Heart right ventricle (tissue), 16 donors: ENCODE results near the gene PRDM16. TPM values are rescaled to one million over a fixed set of nuclear protein-coding genes. Genes with fewer than 3 reads are reported as not detected.

Experiments used
- ATAC-seq, 8 donors: fragments of 200-7000 bp; cut with Tn5 transposase; one replicate each; pipeline ENCODE4 v1.9.1; 2020; ENCODE audit warnings: mild to moderate bottlenecking in 8 of 8, moderate library complexity in 8 of 8, moderate number of reproducible peaks in 1 of 8
- DNase-seq, 2 donors: peaks; one replicate each; pipeline ENCODE4 v3.0.0-alpha.2; 2020
- H3K27ac ChIP-seq, 10 donors: fragments of 200-600 bp; sonication (generic) in 2 of 10; one replicate each; pipeline versions ENCODE4 v1.5.0 to v1.8.0; 2020 to 2022; ENCODE audit warnings: mild to moderate bottlenecking in 3 of 10
- H3K27me3 ChIP-seq, 7 donors: fragments of 200-600 bp; one replicate each; pipeline ENCODE4 v1.8.0; 2021 to 2022; ENCODE audit warnings: mild to moderate bottlenecking in 2 of 7
- H3K36me3 ChIP-seq, 9 donors: fragments of 200-600 bp; sonication (generic) in 1 of 9; one replicate each; pipeline versions ENCODE4 v1.5.0 to v1.8.0; 2020 to 2022; ENCODE audit warnings: mild to moderate bottlenecking in 2 of 9
- H3K4me1 ChIP-seq, 9 donors: fragments of 200-600 bp; sonication (generic) in 1 of 9; one replicate each; pipeline versions ENCODE4 v1.5.0 to v1.8.0; 2020 to 2022; ENCODE audit warnings: mild to moderate bottlenecking in 4 of 9
- H3K4me3 ChIP-seq, 10 donors: fragments of 200-600 bp; sonication (generic) in 2 of 10; one replicate each; pipeline versions ENCODE4 v1.5.0 to v1.8.0; 2020 to 2022; ENCODE audit warnings: mild to moderate bottlenecking in 7 of 10, moderate library complexity in 2 of 10
- H3K9me3 ChIP-seq, 11 donors: fragments of 200-600 bp in 10 of 11; sonication (generic) in 2 of 11; one replicate each; pipeline versions ENCODE4 v1.5.0 to v1.8.0; 2013 to 2022; ENCODE audit warnings: mild to moderate bottlenecking in 2 of 11, control low read depth in 1 of 11, moderate library complexity in 1 of 11
- WGBS, 2 donors: extraction: QIAGEN DNeasy Blood & Tissue Kit; methylation state at CpG; one replicate each; pipeline ENCODE4 v1.1.7; 2013; ENCODE audit warnings: inconsistent platforms in 1 of 2; 5-methylcytosine and 5-hydroxymethylcytosine counted together
- intact Hi-C, 10 donors: fragments of 100-400 bp; cut with DNase I; formaldehyde crosslinking; loops; one replicate each; pipeline versions ENCODE4 v1.11.1 to v1.14.2; 2022
- polyA plus RNA-seq, 2 donors: library from polyadenylated mRNA; stranded (reverse); fragments of 200-250 nt; gene quantifications; one replicate each; pipeline ENCODE4 v1.2.3, GENCODE V29; 2013
- total RNA-seq, 10 donors: library from RNA; stranded (reverse); fragmentation: NEBNext Ultra II Directional in 3 of 10; extraction: Animal tissue kit (Norgen Biotek cat#: 25700) in 3 of 10; gene quantifications; one replicate each; pipeline versions ENCODE4 v1.2.1 to v1.2.4, GENCODE V29; 2021 to 2023
- TF ChIP-seq, protein P1 (sequence below), 9 donors: fragments of 200-600 bp; sonication (generic) in 2 of 9; IDR thresholded peaks; one replicate each; pipeline versions ENCODE4 v1.5.0 to v1.8.0; 2021 to 2022; ENCODE audit warnings: antibody characterized with exemption in 9 of 9, mild to moderate bottlenecking in 5 of 9, moderate library complexity in 1 of 9
- donor health status: Arrhythmogenic right ventricular cardiomyopathy.
- donor health status: ischemic (EF 13 %, LVEDD 7.1; RV severe dilation, severe dysfunction).
- donor health status: healthy with polysubstance abuse.
- donor health status: DM: no; HTN: yes; CAD: no.
- donor health status: DM: no; HTN: no; CAD: no.
- donor health status: ischemic (EF 25% LVEDD 6.9; RV normal size, moderate dysfunction).
- donor health status: ischemic (EF 25% LVEDD 5.7; RV mildly dilated, moderate dysfunction).
- donor health status: healthy.
- donor health status: DM: yes; HTN: yes; CAD: no.
- donor health status: Ischemic cardiomyopathy.
- donor health status: ischemic (EF 35%, LVEDD 5.7; RV mildly dilated, moderate dysfunction).
- donor health status: nonischemic (EF 11% LVEDD 7.7; RV severe dilation, severe dysfunction).
- donor health status: DM: yes; HTN: yes; CAD: no.
- donor health status: PGD.
- donor health status: ischemic (EF 29% LVEDD 5.4; RV normal size, mild dysfunction).
- donor health status: nonischemic (EF 23%, LVEDD 6.1; RV moderate dilation, normal function).

The PRDM16 gene
- total and polyA plus RNA-seq, 12 donors, result 4.1 to 25.9 (median 14.8) TPM

DNA sequence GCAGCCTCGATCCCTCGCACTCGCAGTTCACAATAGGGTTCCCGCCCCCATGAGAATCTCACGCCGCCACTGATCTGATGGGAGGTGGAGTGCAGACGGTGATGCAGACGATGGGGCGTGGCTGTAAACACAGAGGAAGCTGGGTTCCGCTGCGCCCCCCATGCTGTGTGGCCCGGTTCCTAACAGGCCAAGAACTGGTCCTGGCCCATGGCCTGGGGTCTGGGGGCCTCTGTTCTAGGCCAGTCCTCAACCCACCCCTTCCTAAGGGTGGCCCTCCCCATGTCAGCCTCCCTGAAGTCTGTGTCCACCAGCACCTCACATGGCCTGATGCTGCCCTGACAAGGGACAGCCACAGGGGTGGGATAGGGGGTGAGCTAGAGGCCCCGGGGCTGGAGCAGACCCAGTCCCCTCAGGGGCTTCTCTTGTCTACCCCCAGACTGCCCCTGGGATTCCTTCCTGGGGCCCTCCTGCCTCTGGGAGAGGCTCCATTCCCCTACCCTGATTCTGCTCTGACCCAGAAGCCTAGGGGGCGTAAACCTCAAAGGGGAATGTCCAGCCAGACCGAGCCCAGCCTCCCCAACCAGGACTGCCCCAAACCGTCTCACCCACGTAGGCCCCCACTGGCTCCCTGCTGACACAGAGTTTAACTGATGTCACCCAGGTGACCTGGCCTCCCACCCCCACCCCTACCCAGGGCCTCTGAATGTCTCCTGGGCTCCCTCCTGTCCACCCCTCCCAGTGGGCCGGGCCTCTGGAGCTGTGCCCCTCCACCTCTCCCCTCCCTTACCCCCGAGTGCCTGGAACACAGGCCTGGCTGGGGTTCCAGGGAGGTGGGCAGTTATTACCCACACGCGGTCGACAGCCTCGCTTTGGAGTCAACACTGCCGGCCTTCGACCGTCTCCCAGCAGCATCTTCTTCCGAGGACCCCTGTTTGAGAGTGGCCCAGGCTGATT lies 370.6 kb downstream of the PRDM16 start:
- Histone ChIP-seq H3K4me1 (no peaks in the 10 kb centered on the region), H3K9me3 (no peaks in the 10 kb centered on the region), H3K4me3 (no peak overlapping the region), H3K36me3 (peaks cover 0 to 6% (median 0%) of the 10 kb centered on the region in 9 donors), H3K27ac (no peak overlapping the region), H3K27me3 (peaks cover 0 to 66% (median 51%) of the 10 kb centered on the region in 7 donors)
- intact Hi-C loops, result no loop called here
- ATAC-seq, result peak in 1 of 8 donors; percentile 14
- WGBS, 2 donors, result 61 to 63% methylated on average over 27 of the region's 27 CpGs
- TF ChIP-seq, protein P1, sequence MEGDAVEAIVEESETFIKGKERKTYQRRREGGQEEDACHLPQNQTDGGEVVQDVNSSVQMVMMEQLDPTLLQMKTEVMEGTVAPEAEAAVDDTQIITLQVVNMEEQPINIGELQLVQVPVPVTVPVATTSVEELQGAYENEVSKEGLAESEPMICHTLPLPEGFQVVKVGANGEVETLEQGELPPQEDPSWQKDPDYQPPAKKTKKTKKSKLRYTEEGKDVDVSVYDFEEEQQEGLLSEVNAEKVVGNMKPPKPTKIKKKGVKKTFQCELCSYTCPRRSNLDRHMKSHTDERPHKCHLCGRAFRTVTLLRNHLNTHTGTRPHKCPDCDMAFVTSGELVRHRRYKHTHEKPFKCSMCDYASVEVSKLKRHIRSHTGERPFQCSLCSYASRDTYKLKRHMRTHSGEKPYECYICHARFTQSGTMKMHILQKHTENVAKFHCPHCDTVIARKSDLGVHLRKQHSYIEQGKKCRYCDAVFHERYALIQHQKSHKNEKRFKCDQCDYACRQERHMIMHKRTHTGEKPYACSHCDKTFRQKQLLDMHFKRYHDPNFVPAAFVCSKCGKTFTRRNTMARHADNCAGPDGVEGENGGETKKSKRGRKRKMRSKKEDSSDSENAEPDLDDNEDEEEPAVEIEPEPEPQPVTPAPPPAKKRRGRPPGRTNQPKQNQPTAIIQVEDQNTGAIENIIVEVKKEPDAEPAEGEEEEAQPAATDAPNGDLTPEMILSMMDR (IDR thresholded peaks at IDR 0.05), result no peak
- DNase-seq, result peak in 1 of 2 donors; percentile 2

DNA sequence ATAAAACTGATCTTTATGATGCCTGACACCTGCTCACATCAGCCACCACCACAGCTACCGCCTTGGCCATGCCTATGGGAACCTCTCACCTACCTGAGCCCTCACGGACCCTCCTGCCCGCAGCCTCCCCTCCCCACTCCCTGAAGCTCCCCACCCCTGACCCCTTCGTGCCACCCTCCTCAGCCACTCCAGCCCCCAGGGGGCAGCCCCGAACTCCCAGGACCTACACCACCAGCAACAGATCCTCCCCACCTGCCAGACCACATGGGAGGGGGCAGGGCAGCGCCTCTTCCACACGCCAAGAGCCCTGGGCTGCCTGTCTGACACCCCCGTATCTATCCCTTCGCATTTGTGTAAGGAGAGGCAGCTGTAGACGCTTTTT lies 371.3 kb downstream of the PRDM16 start:
- TF ChIP-seq, protein P1 (IDR thresholded peaks at IDR 0.05), result no peak
- no peak overlapping the region for H3K27ac ChIP-seq
- no peaks in the 10 kb centered on the region for H3K4me1 ChIP-seq
- intact Hi-C loops, result no loop called here
- peaks cover 0 to 6% (median 0%) of the 10 kb centered on the region in 9 donors for H3K36me3 ChIP-seq
- H3K4me3 ChIP-seq, result no peak overlapping the region
- DNase-seq, result peak in 1 of 2 donors; percentile 6
- WGBS, 2 donors, result 48 to 56% methylated on average over 10 of the region's 10 CpGs
- no peak for ATAC-seq
- H3K27me3 ChIP-seq, result peaks cover 0 to 72% (median 49%) of the 10 kb centered on the region in 7 donors
- H3K9me3 ChIP-seq, result peaks cover 0 to under 1% (median 0%) of the 10 kb centered on the region in 11 donors

DNA sequence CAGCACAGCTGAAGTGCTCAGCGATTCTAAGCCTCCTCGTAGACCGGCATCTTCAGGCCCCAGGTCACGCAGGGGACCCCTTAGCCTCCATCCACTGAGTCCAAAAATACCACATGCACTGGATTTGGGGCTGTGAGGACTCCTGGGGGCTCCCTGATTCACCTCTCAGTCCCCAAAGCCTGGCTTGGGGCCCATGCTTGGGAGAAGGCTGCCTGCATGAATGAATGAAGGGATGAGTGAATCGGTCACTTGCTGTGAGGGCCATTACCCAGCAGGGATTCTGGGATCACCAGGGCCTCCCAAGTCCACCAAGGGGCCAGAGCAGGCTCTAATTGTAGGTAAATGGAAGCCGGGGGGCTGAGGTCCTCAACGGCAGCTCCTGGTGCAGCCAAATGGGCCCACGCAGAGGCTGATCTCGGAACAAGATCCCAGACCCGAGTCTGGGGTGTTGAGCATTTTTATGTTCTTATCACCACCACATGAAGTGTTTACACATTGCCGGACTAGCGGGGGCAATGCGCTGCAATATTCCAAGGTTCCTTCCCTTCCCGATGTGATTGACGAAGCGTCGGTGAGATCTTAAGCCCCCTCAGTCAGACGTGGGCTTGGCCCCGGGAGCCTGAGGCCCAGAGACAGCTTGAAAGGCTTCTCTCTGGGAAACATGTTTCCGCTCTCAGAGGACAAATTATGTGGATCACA lies 371.9 kb downstream of the PRDM16 start:
- no peaks in the 10 kb centered on the region for H3K4me1 ChIP-seq
- no peak overlapping the region for H3K4me3 ChIP-seq
- peaks cover 0 to 6% (median 0%) of the 10 kb centered on the region in 11 donors for H3K9me3 ChIP-seq
- DNase-seq, result peak in 1 of 2 donors; percentile 3
- no peak for ATAC-seq
- peaks cover 0 to 72% (median 49%) of the 10 kb centered on the region in 7 donors for H3K27me3 ChIP-seq
- H3K27ac ChIP-seq, result no peak overlapping the region
- TF ChIP-seq, protein P1 (IDR thresholded peaks at IDR 0.05), result no peak
- peaks cover 0 to 1% (median 0%) of the 10 kb centered on the region in 9 donors for H3K36me3 ChIP-seq
- intact Hi-C loops, result no loop called here
- 53 to 54% methylated on average over 20 of the region's 20 CpGs for WGBS, 2 donors

DNA sequence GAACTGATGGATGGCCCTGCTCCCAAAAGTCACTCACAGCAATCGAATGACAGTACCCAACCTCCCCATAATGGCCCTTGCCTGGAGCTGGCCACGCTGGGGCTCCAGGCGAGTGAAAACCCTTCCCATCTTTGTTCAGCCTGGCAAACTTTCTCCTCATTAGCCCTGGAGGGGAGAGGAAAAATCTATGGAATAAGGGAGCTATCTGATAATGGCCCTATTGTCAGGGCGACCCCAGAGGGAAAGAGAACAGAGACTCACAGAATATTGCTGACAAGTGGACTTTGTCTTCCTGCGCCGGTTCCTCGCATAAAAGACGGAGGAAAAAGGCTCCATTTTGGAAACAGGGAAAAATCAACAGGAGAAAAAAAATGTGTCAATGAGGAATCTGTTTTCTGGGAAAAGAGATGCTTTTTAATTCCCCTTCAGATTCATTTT lies 372.4 kb downstream of the PRDM16 start:
- H3K27ac ChIP-seq, result no peak overlapping the region
- no peaks in the 10 kb centered on the region for H3K36me3 ChIP-seq
- no peaks in the 10 kb centered on the region for H3K4me1 ChIP-seq
- H3K4me3 ChIP-seq, result no peak overlapping the region
- DNase-seq (no peak), ATAC-seq (no peak)
- WGBS, 2 donors, result 53% methylated on average over 8 of the region's 8 CpGs
- TF ChIP-seq, protein P1 (IDR thresholded peaks at IDR 0.05), result no peak
- peaks cover 0 to 9% (median 0%) of the 10 kb centered on the region in 11 donors for H3K9me3 ChIP-seq
- H3K27me3 ChIP-seq, result peaks cover 0 to 72% (median 49%) of the 10 kb centered on the region in 7 donors
- intact Hi-C loops, result no loop called here
